Endothelial cell (in vitro differentiated cells): Measurements from ENCODE around the gene TMEM51. TPM values are rescaled to one million over a fixed set of nuclear protein-coding genes. Genes with fewer than 3 reads are reported as not detected.

Experiments used
- DNase-seq: peaks from one replicate; pipeline ENCODE4 v3.0.0; 2021; ENCODE audit warnings: low spot score
- H3K27ac Mint-ChIP-seq: one replicate; pipeline ENCODE4 v1.8.0; 2021; ENCODE audit warnings: mixed read lengths, inconsistent platforms; ENCODE audit not compliant: unreplicated experiment
- H3K27me3 Mint-ChIP-seq: one replicate; pipeline ENCODE4 v1.8.0; 2021; ENCODE audit warnings: mild to moderate bottlenecking, moderate library complexity, mixed read lengths, inconsistent platforms; ENCODE audit not compliant: unreplicated experiment
- H3K36me3 Mint-ChIP-seq: one replicate; pipeline ENCODE4 v1.8.0; 2021; ENCODE audit warnings: mild to moderate bottlenecking, low read depth, mixed read lengths, inconsistent platforms; ENCODE audit not compliant: unreplicated experiment
- H3K4me1 Mint-ChIP-seq: one replicate; pipeline ENCODE4 v1.8.0; 2021; ENCODE audit warnings: mild to moderate bottlenecking, mixed read lengths, inconsistent platforms; ENCODE audit not compliant: unreplicated experiment
- H3K4me3 Mint-ChIP-seq: one replicate; pipeline ENCODE4 v1.8.0; 2021; ENCODE audit warnings: mild to moderate bottlenecking, mixed read lengths, inconsistent platforms; ENCODE audit not compliant: unreplicated experiment
- H3K9me3 Mint-ChIP-seq: one replicate; pipeline ENCODE4 v1.8.0; 2021; ENCODE audit warnings: mixed read lengths, inconsistent platforms; ENCODE audit not compliant: unreplicated experiment
- total RNA-seq: library from RNA; stranded (reverse); fragmentation: NEBNext Ultra II Directional; extraction: Animal tissue kit (Norgen Biotek cat#: 25700); gene quantifications from one replicate; pipeline ENCODE4 v1.2.1, GENCODE V29; 2021; ENCODE audit not compliant: unreplicated experiment
- TF ChIP-seq, protein P1 (sequence below): fragments of 200-600 bp; sonication (generic); IDR thresholded peaks from one replicate; pipeline ENCODE4 v1.5.0; 2021; ENCODE audit warnings: antibody characterized with exemption; ENCODE audit not compliant: unreplicated experiment

TMEM51 gene
- total RNA-seq, 1 donor from 2014 or later, result 23.5 TPM

DNA sequence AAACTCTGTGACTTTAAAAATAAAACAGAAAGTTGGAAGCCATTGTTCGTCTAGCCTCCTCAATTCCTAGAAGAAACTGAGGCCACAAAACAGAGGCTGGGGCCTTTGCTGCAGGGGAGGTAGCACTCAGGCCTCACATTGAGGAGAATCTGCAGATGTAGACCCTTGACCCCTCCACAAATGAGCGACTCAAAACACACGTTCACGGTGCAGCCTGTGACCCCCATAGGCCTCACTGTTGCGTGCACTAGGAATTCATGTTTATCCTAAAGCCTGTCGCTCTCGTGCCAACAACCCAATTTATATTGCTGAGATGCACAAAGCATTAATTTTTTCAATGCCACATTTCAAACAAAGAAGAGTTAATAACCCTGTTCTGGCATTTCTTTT is 5.6 kb downstream of the TMEM51 start:
- peak overlapping the region; percentile 18 for H3K4me3 Mint-ChIP-seq
- no peaks in the 10 kb centered on the region for H3K9me3 Mint-ChIP-seq
- H3K36me3 Mint-ChIP-seq, result peaks cover 3% of the 10 kb centered on the region
- peaks cover 73% of the 10 kb centered on the region for H3K4me1 Mint-ChIP-seq
- H3K27ac Mint-ChIP-seq, result peak overlapping the region; percentile 67
- TF ChIP-seq, protein P1, sequence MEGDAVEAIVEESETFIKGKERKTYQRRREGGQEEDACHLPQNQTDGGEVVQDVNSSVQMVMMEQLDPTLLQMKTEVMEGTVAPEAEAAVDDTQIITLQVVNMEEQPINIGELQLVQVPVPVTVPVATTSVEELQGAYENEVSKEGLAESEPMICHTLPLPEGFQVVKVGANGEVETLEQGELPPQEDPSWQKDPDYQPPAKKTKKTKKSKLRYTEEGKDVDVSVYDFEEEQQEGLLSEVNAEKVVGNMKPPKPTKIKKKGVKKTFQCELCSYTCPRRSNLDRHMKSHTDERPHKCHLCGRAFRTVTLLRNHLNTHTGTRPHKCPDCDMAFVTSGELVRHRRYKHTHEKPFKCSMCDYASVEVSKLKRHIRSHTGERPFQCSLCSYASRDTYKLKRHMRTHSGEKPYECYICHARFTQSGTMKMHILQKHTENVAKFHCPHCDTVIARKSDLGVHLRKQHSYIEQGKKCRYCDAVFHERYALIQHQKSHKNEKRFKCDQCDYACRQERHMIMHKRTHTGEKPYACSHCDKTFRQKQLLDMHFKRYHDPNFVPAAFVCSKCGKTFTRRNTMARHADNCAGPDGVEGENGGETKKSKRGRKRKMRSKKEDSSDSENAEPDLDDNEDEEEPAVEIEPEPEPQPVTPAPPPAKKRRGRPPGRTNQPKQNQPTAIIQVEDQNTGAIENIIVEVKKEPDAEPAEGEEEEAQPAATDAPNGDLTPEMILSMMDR, result no peak
- no peak for DNase-seq
- H3K27me3 Mint-ChIP-seq, result peaks cover 5% of the 10 kb centered on the region

- H3K36me3 Mint-ChIP-seq, result no peaks in the 10 kb centered on the region
- no peak overlapping the region for H3K4me3 Mint-ChIP-seq
- H3K27me3 Mint-ChIP-seq, result no peaks in the 10 kb centered on the region
- peaks cover 69% of the 10 kb centered on the region for H3K4me1 Mint-ChIP-seq
- no peak for DNase-seq
- TF ChIP-seq, protein P1, result no peak
- no peaks in the 10 kb centered on the region for H3K9me3 Mint-ChIP-seq
- no peak overlapping the region for H3K27ac Mint-ChIP-seq
Measured at GRCh38 chr1:15160626-15161025, 7.1 kb downstream of the TMEM51 start.

GRCh38 chr1:15167386-15167785 is 13.8 kb downstream of the TMEM51 start:
- Mint-ChIP-seq H3K27ac (no peak overlapping the region), H3K4me3 (no peak overlapping the region), H3K27me3 (no peaks in the 10 kb centered on the region), H3K9me3 (no peaks in the 10 kb centered on the region), H3K4me1 (peaks cover 51% of the 10 kb centered on the region), H3K36me3 (no peaks in the 10 kb centered on the region)
- no peak for DNase-seq
- TF ChIP-seq, protein P1, result no peak

- TF ChIP-seq, protein P1, result no peak
- Mint-ChIP-seq H3K4me3 (no peak overlapping the region), H3K9me3 (no peaks in the 10 kb centered on the region), H3K27me3 (no peaks in the 10 kb centered on the region), H3K36me3 (no peaks in the 10 kb centered on the region), H3K27ac (no peak overlapping the region), H3K4me1 (peaks cover 48% of the 10 kb centered on the region)
- DNase-seq, result no peak
Measured at GRCh38 chr1:15168479-15168878, 14.9 kb downstream of the TMEM51 start.

DNA sequence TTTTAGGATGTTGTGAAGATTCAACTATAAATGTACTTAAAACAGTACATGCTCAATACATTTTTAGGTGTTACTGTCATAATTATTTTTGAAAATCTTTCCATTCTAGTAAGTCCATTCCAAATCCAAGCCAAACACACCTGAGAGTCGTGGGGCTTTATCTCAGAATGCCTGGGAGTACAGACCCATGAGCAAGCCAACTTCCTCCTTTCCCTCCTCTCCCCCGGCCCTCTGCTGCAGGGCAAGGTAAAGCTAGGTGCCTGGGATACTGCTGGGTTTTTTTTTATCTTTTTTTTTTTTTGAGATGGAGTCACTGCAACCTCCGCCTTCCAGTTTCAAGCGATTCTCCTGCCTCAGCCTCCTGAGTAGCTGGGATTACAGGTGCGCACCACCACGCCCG is 16.5 kb downstream of the TMEM51 start:
- H3K4me3 Mint-ChIP-seq, result no peak overlapping the region
- peaks cover 4% of the 10 kb centered on the region for H3K36me3 Mint-ChIP-seq
- TF ChIP-seq, protein P1, result no peak
- no peaks in the 10 kb centered on the region for H3K9me3 Mint-ChIP-seq
- no peaks in the 10 kb centered on the region for H3K27me3 Mint-ChIP-seq
- H3K27ac Mint-ChIP-seq, result no peak overlapping the region
- DNase-seq, result no peak
- peaks cover 45% of the 10 kb centered on the region for H3K4me1 Mint-ChIP-seq
